HG02798 (cell line): ENCODE results near the gene CNTNAP2.
A peak's percentile ranks its signal among the peaks of the same experiment; 100 is the strongest.
"Not testable (repeated sequence)": the region's sequence is repeated elsewhere in the genome, so short reads cannot be mapped to it uniquely, and the experiment has no call there.

ENCODE experiments used
- ATAC-seq: cut with Tn5 transposase; IDR thresholded peaks from one replicate; pipeline ENCODE4 v1.9.1; 2021; ENCODE audit warnings: mild to moderate bottlenecking; ENCODE audit not compliant: unreplicated experiment, poor library complexity

The CNTNAP2 gene

DNA sequence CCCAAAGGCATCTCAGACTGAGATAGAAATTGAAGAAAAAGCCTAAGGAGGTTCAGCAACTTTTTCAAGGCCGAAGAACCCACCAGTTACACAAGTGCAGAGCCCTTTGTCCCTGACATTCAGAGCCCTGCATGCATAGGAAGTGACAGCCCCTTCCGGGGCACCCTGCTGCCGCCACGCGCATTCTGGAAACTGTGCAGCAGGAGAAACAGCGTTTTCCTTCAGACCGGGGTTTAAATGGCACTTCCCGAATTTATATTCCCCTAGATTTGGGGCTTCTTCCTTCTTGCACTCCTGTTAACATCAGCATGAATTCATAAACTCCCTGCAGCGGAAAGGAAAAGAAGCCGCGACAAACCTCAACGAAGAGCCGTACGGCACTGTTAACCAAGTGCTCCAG, 2283.5 kb downstream of the CNTNAP2 start:
- no peak for ATAC-seq

GRCh38 chr7:148402159-148402558, 2285.6 kb downstream of the CNTNAP2 start:
- no peak for ATAC-seq

GRCh38 chr7:148403466-148403993, 2286.9 kb downstream of the CNTNAP2 start:
- no peak for ATAC-seq

DNA sequence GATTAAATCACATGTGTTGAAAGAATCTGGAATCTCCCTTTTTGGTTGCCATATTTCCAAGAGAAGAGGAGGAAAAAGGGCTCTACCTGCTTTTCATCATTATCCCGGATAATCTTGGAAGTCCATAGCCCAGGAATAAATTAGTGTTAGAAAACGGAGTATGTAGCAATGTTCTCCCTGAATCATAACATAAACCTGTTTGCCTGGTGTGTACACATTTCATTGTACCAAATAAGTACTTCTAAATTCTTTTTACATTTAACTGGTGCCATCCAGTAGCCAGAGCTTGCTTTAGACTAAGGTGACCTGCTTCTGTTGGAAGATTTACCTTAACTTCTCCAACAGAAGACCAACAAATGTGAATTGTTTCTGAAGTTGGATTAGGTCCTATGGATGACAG, 2291.7 kb downstream of the CNTNAP2 start:
- no peak for ATAC-seq

DNA sequence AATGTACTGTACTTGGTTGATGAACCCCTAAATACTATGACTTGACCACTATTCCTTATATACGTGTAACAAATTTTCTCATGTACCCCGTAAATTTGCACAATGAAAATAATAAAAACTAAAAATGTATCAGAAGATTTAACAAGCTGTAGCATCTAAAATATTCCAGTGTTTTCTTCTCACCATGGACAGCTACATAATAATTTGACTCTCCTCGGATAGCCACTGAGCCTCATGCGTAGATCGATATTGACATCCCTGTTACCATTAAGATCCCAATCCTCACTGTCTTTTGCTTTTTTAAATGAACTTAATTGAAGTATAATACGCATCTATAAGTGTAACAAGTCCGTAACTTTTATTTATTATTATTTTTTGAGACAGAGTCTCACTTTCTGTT, 2294.3 kb downstream of the CNTNAP2 start:
- no peak for ATAC-seq

- no peak for ATAC-seq
Observed at GRCh38 chr7:148412691-148413090, 2296.1 kb downstream of the CNTNAP2 start.

DNA sequence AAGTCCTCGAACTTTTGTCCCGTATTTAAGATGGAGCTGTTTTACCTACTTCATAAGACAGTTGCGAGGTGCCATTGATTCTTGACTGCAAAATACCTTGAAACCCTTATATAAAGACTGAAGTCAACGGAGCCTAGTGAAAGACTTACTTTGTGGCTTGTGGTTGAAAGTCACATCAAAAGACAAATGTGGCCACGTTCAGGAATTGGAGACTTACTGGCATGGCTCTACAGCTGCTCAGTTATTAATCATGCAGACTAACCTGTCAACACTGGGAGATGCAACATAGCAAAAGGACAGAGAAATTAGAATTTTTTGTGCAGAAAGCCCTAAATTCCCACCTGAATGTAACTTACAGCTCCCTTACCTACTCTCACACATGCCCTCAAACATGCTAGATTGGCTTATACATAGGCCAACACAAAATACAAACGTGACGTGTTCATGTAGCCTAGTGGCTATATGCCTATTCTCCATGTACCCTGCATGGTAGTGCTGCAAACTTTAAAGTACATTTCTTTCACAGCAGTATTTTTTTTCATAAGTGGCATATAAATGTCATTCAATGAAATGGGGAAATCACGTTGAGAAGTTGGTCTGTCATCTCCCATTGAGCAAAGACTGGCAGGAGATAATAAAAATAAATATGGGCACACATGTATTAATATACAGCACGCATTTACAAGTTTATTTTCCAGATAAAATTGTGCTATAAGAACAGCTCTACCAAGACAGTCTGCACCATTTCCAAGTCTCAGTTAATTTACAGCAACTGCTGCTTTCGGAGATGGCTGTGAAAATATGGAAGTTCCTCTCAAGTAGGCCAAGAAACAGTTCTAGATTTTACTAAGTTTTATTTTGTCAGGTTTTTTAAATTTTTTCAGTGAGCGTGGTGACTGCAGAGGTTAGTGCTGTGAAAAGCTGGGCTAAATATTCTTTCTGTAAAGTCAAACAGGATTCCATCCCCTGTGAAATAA, 2303.5 kb downstream of the CNTNAP2 start:
- ATAC-seq: peak; percentile 84

DNA sequence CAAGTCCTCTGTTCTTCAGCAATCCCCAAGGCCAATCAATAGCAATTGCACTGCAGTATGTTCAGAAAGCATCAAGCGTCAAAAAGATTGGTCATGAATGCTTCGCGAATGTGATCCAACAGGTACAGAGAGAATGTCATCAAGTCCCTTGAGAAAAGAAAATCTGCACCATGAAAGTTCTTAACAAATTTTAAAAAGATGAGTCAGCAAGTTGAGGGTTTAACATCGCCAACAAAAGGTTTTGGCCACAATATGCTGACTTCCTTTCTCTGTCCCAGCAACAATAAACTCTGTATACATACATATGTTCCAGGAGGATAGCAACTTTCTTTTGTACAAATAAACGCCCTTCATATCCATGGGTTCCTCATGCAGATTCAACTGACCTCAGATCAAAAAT, 2305.4 kb downstream of the CNTNAP2 start:
- no peak for ATAC-seq

GRCh38 chr7:148426393-148426792, 2309.8 kb downstream of the CNTNAP2 start:
- not testable (repeated sequence) for ATAC-seq

DNA sequence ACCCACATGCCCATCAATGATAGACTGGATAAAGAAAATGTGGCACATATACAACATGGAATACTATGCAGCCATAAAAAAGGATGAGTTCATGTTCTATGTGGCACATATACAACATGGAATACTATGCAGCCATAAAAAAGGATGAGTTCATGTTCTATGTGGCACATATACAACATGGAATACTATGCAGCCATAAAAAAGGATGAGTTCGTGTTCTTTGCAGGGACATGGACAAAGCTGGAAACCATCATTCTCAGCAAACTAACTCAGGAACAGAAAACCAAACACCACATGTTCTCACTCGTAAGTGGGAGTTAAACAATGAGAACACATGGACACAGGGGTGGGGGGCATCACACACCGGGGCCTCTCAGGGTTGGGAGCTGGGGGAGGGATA, 2314.1 kb downstream of the CNTNAP2 start:
- ATAC-seq: not testable (repeated sequence)

GRCh38 chr7:148433521-148434180, 2317.1 kb downstream of the CNTNAP2 start:
- ATAC-seq: no peak

GRCh38 chr7:148434181-148434757, 2317.7 kb downstream of the CNTNAP2 start:
- ATAC-seq: no peak

- ATAC-seq: no peak
Observed at GRCh38 chr7:148434887-148435286, 2318.3 kb downstream of the CNTNAP2 start.

DNA sequence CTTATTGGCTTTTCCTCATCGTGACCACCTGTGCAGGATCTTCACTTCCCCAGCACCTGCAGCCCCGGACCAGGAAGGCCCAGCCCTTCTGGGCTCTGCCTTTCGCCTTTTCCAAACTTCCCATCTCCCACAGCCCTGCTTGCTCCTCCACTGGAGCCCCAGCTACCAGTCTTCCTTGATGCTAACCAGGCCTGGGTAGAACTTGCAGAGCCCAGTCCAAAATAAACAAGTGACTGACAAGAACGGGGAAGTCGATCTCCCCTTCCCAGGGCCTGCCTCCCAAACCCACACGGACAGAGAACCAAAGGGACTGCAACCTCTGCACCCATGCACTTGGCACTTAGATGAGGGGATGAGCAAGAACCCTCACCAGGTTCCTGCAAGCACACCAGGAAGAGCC, 2319.1 kb downstream of the CNTNAP2 start:
- ATAC-seq: no peak

GRCh38 chr7:148436135-148436534, 2319.5 kb downstream of the CNTNAP2 start:
- no peak for ATAC-seq

GRCh38 chr7:148436571-148436970, 2320.0 kb downstream of the CNTNAP2 start:
- no peak for ATAC-seq

DNA sequence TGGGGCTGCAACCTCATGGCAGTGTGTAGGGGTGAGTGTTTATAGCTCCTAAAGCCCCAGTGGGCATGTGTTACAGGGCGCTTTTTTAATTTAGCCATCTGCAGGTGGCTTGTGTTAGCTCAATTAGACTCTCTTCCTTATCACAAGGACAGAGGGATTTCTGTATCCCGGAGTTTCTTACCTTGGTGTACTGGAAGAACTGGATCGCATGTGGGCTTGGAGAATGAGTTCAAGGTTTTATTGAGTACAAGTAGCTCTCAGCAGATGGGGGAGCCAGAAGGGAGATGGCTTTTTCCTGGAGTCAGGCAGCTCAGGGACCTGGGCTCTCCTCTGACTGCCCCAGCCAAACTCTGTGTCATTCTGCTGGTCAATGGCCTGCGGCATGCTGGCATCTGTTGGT, 2320.4 kb downstream of the CNTNAP2 start:
- ATAC-seq: no peak

DNA sequence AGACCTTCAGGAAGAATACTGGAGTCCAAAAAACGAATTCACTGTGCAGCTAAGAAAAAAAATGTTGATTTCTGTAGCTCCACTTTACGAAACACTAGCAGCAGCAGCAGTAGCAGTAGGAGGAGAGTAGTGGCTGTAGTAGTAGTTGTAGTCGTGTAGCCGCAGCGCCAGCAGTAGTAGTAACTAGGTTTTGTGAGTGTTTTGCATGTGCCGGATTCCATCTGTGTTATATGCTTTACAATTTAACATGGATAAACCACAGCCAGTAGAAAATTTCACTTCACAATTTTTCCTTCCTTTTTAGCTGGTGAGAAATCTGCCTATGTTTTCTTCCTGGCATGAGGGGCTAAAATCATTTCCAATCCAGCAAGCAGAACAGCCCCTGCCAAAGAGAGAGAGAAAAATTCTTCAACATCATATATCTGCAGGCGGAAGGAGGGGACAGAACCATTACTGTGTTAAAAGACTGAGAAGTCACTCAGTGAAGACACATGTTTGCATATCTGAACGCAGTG, 2325.6 kb downstream of the CNTNAP2 start:
- no peak for ATAC-seq

- no peak for ATAC-seq
Observed at GRCh38 chr7:148442933-148443332, 2326.3 kb downstream of the CNTNAP2 start.

DNA sequence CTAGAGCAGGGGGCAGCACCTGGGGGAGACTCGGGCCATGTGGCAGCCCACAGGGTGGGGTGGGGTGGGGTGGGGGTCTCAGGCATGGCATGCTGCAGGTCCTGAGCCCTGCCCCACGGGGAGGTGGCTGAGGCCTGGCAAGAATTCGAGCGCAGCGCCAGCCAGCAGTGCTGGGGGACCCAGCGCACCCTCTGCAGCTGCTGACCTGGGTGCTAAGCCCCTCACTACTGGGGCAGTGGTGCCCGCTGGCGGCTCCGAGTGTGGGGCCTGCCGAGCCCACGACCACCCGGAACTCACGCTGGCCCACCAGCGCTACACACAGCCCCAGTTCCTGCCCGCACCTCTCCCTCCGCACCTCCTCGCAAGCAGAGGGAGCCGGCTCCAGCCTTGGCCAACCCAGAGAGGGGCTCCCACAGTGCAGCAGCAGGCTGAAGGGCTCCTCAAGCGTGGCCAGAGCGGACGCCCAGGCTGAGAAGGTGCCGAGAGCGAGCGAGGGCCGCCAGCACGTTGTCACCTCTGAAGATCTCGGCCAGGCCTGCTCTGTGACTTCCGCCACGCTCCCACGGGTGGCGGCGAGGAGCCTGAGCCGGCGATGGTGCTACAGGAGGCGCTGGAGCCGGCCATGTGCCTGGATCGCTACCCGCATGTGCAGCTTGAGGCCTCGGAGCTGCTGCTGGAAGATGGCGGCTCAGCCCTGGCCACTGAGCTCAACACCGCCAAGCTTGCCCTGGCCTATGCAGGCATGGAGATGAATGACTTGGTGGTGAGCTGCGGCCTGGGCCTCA, 2328.9 kb downstream of the CNTNAP2 start:
- no peak for ATAC-seq
